Spleen (tissue), 11 donors: ENCODE measurements around the gene PERP. TPM values are rescaled to one million over a fixed set of nuclear protein-coding genes. Genes with fewer than 3 reads are reported as not detected.
"Not testable (repeated sequence)": the region's sequence is repeated elsewhere in the genome, so short reads cannot be mapped to it uniquely, and the experiment has no call there.

ENCODE experiments used
- DNase-seq: peaks from one replicate; pipeline ENCODE4 v3.0.0-alpha.2; 2020
- H3K27ac ChIP-seq, 8 donors: fragments of 200-600 bp; sonication (generic) in 7 of 8; 1 replicate in 4 of 8; 2 replicates in 4 of 8; pipeline versions ENCODE4 v1.5.0 to v1.8.0; 2016 to 2021; ENCODE audit warnings: inconsistent platforms in 4 of 8, mild to moderate bottlenecking in 4 of 8, moderate library complexity in 1 of 8
- H3K27me3 ChIP-seq, 7 donors: fragments of 200-600 bp; sonication (generic) in 6 of 7; replicated peaks in 1 of 7; 1 replicate in 4 of 7; 2 replicates in 3 of 7; pipeline versions ENCODE4 v1.5.0 to v1.8.0; 2016 to 2021; ENCODE audit warnings: inconsistent platforms in 3 of 7, mild to moderate bottlenecking in 1 of 7
- H3K36me3 ChIP-seq, 6 donors: fragments of 200-600 bp; sonication (generic) in 5 of 6; 1 replicate in 4 of 6; 2 replicates in 2 of 6; pipeline versions ENCODE4 v1.5.0 to v1.8.0; 2016 to 2021; ENCODE audit warnings: inconsistent platforms in 2 of 6
- H3K4me1 ChIP-seq, 6 donors: fragments of 200-600 bp; sonication (generic) in 5 of 6; 1 replicate in 3 of 6; 2 replicates in 3 of 6; pipeline versions ENCODE4 v1.5.0 to v1.8.0; 2016 to 2021; ENCODE audit warnings: inconsistent platforms in 3 of 6
- H3K4me3 ChIP-seq, 8 donors: fragments of 200-600 bp; sonication (generic) in 7 of 8; 1 replicate in 4 of 8; 2 replicates in 4 of 8; pipeline versions ENCODE4 v1.5.0 to v1.8.0; 2016 to 2021; ENCODE audit warnings: inconsistent platforms in 4 of 8, mild to moderate bottlenecking in 4 of 8, moderate library complexity in 2 of 8
- H3K9me3 ChIP-seq, 8 donors: fragments of 200-600 bp; sonication (generic) in 7 of 8; 1 replicate in 4 of 8; 2 replicates in 4 of 8; pipeline versions ENCODE4 v1.5.0 to v1.8.0; 2016 to 2021; ENCODE audit warnings: inconsistent platforms in 4 of 8
- CTCF ChIP-seq, 11 experiments: fragments of 200-600 bp in 7 of 11; fragments of 450-650 bp in 4 of 11; sonication (generic) in 4 of 11; IDR thresholded peaks in 8 of 11; conservative IDR thresholded peaks in 3 of 11; 1 replicate in 7 of 11; 2 replicates in 4 of 11; pipeline versions ENCODE4 v1.4.0 to v1.8.0; 2016 to 2021; ENCODE audit warnings: antibody characterized with exemption in 11 of 11, inconsistent platforms in 4 of 11, mild to moderate bottlenecking in 1 of 11
- POLR2A ChIP-seq, 3 donors: fragments of 450-650 bp; IDR thresholded peaks; one replicate each; pipeline ENCODE4 v1.5.1; 2017; ENCODE audit warnings: antibody characterized with exemption in 3 of 3, mild to moderate bottlenecking in 1 of 3
- POLR2AphosphoS5 ChIP-seq, 3 donors: sonication (generic); formaldehyde crosslinking; IDR thresholded peaks; one replicate each; pipeline ENCODE4 v1.5.1; 2017; ENCODE audit warnings: antibody characterized with exemption in 3 of 3
- WGBS, 5 donors: extraction: QIAGEN DNeasy Blood & Tissue Kit in 3 of 5; methylation state at CpG; one replicate each; pipeline versions ENCODE4 v1.1.5 to v1.1.7; 2013 to 2018; 5-methylcytosine and 5-hydroxymethylcytosine counted together
- intact Hi-C: fragments of 100-400 bp; cut with DNase I; formaldehyde crosslinking; loops from one replicate; pipeline ENCODE4 v1.15.0; 2023; ENCODE audit warnings: low total_unique reads
- polyA plus RNA-seq, 3 donors: library from polyadenylated mRNA; stranded (reverse); fragments of 200-250 nt; gene quantifications; one replicate each; pipeline ENCODE4 v1.2.1, GENCODE V29; 2013
- total RNA-seq, 7 donors: library from RNA; depleted of rRNA in 3 of 7; stranded (reverse); fragments of >200 nt in 3 of 7; fragmentation: NEBNext Ultra II Directional in 4 of 7; extraction: Animal tissue kit (Norgen Biotek cat#: 25700) in 4 of 7; gene quantifications; one replicate each; pipeline versions ENCODE4 v1.1.0 to v1.2.1, GENCODE V29; 2016 to 2021
- donor health status: healthy with polysubstance abuse.
- donor health status: DM: no; HTN: no; CAD: no; lungs with moderate emphysema.
- donor health status: DM: no; HTN: no; CAD: no.
- donor health status: Bipolar disorder and iron deficiency.
- donor health status: healthy.
- donor health status: DM: no; HTN: no; CAD: no.
- donor health status: DM: yes; HTN: yes; CAD: no.

The PERP gene
- total and polyA plus RNA-seq, 10 donors, result 0.29 to 1.1 (median 0.55) TPM

- no peak for DNase-seq
Measured at GRCh38 chr6:138082232-138082631, 25.0 kb downstream of the PERP start.

GRCh38 chr6:138079556-138079955 is 27.7 kb downstream of the PERP start:
- H3K27ac ChIP-seq, intact Hi-C loops, H3K4me1 ChIP-seq, H3K4me3 ChIP-seq, H3K36me3 ChIP-seq, DNase-seq: not testable (repeated sequence)
- Histone ChIP-seq H3K9me3 (peaks cover 0 to 16% (median 3%) of the 10 kb centered on the region in 8 donors), H3K27me3 (peaks cover 0 to 42% (median 0%) of the 10 kb centered on the region in 7 donors)

More at GRCh38 chr6:138082232-138082631, 25.0 kb downstream of the PERP start:
- Histone ChIP-seq H3K27me3 (peaks cover 0 to 21% (median 0%) of the 10 kb centered on the region in 7 donors), H3K4me3 (no peak overlapping the region), H3K9me3 (peaks cover 0 to 11% (median 0%) of the 10 kb centered on the region in 8 donors), H3K27ac (no peak overlapping the region), H3K4me1 (no peaks in the 10 kb centered on the region), H3K36me3 (no peaks in the 10 kb centered on the region)
- intact Hi-C loops, result no loop called here
- no peak for TF ChIP-seq POLR2AphosphoS5 (IDR thresholded peaks at IDR 0.05)
- 86 to 97% (median 94%) methylated on average over 12 of the region's 12 CpGs for WGBS, 5 donors

GRCh38 chr6:138078491-138078890 is 28.7 kb downstream of the PERP start:
- H3K4me3 ChIP-seq, result no peak overlapping the region
- no peak for DNase-seq
- H3K27me3 ChIP-seq, result peaks cover 0 to 45% (median 0%) of the 10 kb centered on the region in 7 donors
- H3K9me3 ChIP-seq, result peaks cover 0 to 27% (median 14%) of the 10 kb centered on the region in 8 donors
- H3K27ac ChIP-seq, result no peak overlapping the region
- no peaks in the 10 kb centered on the region for H3K36me3 ChIP-seq
- H3K4me1 ChIP-seq, result no peaks in the 10 kb centered on the region
- intact Hi-C loops, result no loop called here
- TF ChIP-seq POLR2AphosphoS5 (IDR thresholded peaks at IDR 0.05) (no peak), POLR2A (IDR thresholded peaks at IDR 0.05) (no peak), CTCF (IDR thresholded peaks at IDR 0.05 in 8 of 11, conservative IDR thresholded peaks at IDR 0.05 in 3 of 11) (no peak)
- 80 to 92% (median 88%) methylated on average over 2 of the region's 2 CpGs for WGBS, 5 donors

GRCh38 chr6:138073264-138073663 is 34.0 kb downstream of the PERP start:
- Histone ChIP-seq H3K27ac (no peak overlapping the region), H3K27me3 (peaks cover 0 to 30% (median 0%) of the 10 kb centered on the region in 7 donors), H3K4me1 (no peaks in the 10 kb centered on the region), H3K4me3 (no peak overlapping the region), H3K9me3 (peaks cover 0 to 19% (median 12%) of the 10 kb centered on the region in 8 donors), H3K36me3 (no peaks in the 10 kb centered on the region)
- DNase-seq, result no peak
- intact Hi-C loops, result no loop called here
- TF ChIP-seq CTCF (IDR thresholded peaks at IDR 0.05 in 8 of 11, conservative IDR thresholded peaks at IDR 0.05 in 3 of 11), result no peak
- no peak for TF ChIP-seq POLR2AphosphoS5 (IDR thresholded peaks at IDR 0.05)
- TF ChIP-seq POLR2A (IDR thresholded peaks at IDR 0.05), result no peak
- WGBS, 5 donors, result 81 to 97% (median 89%) methylated on average over 1 of the region's 1 CpG

DNA sequence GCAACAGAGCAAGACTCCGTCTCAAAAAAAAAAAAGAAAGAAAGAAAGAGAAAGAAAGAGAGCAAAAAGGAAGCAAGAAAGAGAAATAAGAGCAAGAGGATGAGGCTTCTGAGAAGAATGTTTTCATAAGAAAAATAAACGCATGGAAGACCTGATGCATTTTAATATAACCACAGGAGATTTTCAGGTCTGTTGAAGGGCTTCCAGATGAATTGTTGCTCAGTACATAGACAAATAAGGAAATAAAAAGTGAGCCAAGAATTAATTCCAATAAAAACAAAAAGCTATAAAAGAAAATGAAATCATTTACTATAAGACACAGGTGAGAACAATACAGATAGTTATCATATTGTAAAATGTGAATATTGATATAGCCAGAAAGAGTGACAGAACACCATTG is 43.5 kb downstream of the PERP start:
- no peaks in the 10 kb centered on the region for H3K9me3 ChIP-seq
- no peak overlapping the region for H3K27ac ChIP-seq
- no peaks in the 10 kb centered on the region for H3K36me3 ChIP-seq
- H3K4me3 ChIP-seq, result no peak overlapping the region
- TF ChIP-seq CTCF (IDR thresholded peaks at IDR 0.05 in 8 of 11, conservative IDR thresholded peaks at IDR 0.05 in 3 of 11) (no peak), POLR2A (IDR thresholded peaks at IDR 0.05) (no peak), POLR2AphosphoS5 (IDR thresholded peaks at IDR 0.05) (no peak)
- H3K27me3 ChIP-seq, result peaks cover 0 to 3% (median 0%) of the 10 kb centered on the region in 7 donors
- H3K4me1 ChIP-seq, result no peaks in the 10 kb centered on the region
- intact Hi-C loops, result no loop called here
- DNase-seq, result no peak
- WGBS, 5 donors, result 89 to 99% (median 95%) methylated on average over 2 of the region's 2 CpGs
